Ovary (tissue), 9 donors: Measurements from ENCODE around the gene UBXN6. TPM values are rescaled to one million over a fixed set of nuclear protein-coding genes. Genes with fewer than 3 reads are reported as not detected.

Experiments used
- DNase-seq, 5 donors: peaks; one replicate each; pipeline ENCODE4 v3.0.0-alpha.2; 2019 to 2020
- H3K27ac ChIP-seq, 2 donors: fragments of 200-600 bp; one replicate each; pipeline versions ENCODE4 v1.5.1 to v1.8.0; 2019 to 2022
- H3K27me3 ChIP-seq: fragments of 200-600 bp; one replicate; pipeline ENCODE4 v1.8.0; 2022
- H3K36me3 ChIP-seq: fragments of 200-600 bp; sonication (generic); one replicate; pipeline ENCODE4 v1.5.1; 2019
- H3K4me1 ChIP-seq: one replicate; pipeline ENCODE4 v1.8.1; 2013; ENCODE audit warnings: mild to moderate bottlenecking, moderate library complexity; ENCODE audit not compliant: insufficient read depth
- H3K4me3 ChIP-seq: fragments of 200-600 bp; sonication (generic); one replicate; pipeline ENCODE4 v1.5.1; 2017
- H3K9me3 ChIP-seq, 2 donors: fragments of 200-600 bp in 1 of 2; sonication (generic) in 1 of 2; one replicate each; pipeline versions ENCODE4 v1.5.1 to v1.8.1; 2013 to 2019; ENCODE audit warnings: mild to moderate bottlenecking in 1 of 2, moderate library complexity in 1 of 2
- EP300 ChIP-seq: sonication (generic); formaldehyde crosslinking; IDR thresholded peaks from one replicate; pipeline ENCODE4 v1.6.1; 2017; ENCODE audit warnings: antibody characterized with exemption
- POLR2A ChIP-seq: fragments of 450-650 bp; IDR thresholded peaks from one replicate; pipeline ENCODE4 v1.6.1; 2017; ENCODE audit warnings: antibody characterized with exemption, mild to moderate bottlenecking, moderate library complexity
- WGBS, 3 donors: extraction: QIAGEN DNeasy Blood & Tissue Kit in 1 of 3; methylation state at CpG; one replicate each; pipeline versions ENCODE4 v1.1.5 to v1.1.7; 2013 to 2017; 5-methylcytosine and 5-hydroxymethylcytosine counted together
- intact Hi-C, 4 donors: fragments of 100-400 bp; cut with DNase I; formaldehyde crosslinking; loops; one replicate each; pipeline versions ENCODE4 v1.11.0 to v1.15.1; 2022 to 2023
- polyA plus RNA-seq, 2 donors: library from polyadenylated mRNA; stranded (reverse); fragments of 200-250 nt in 1 of 2; fragments of 350-450 nt in 1 of 2; fragmentation: Illumina TruSeq in 1 of 2; extraction: RNeasy Lipid Tissue Mini Kit (QIAGEN cat#74804) in 1 of 2; gene quantifications; one replicate each; pipeline ENCODE4 v1.2.3, GENCODE V29; 2013 to 2014
- total RNA-seq, 7 donors: library from RNA; depleted of rRNA in 2 of 7; stranded (reverse); fragments of >200 nt in 2 of 7; fragmentation: NEBNext Ultra II Directional in 3 of 7; extraction: Animal tissue kit (Norgen Biotek cat#: 25700) in 3 of 7; gene quantifications; one replicate each; pipeline versions ENCODE4 v1.1.0 to v1.2.4, GENCODE V29; 2016 to 2023
- TF ChIP-seq, protein P1 (sequence below), 3 donors: fragments of 450-650 bp in 2 of 3; fragments of 200-600 bp in 1 of 3; IDR thresholded peaks; one replicate each; pipeline versions ENCODE4 v1.5.1 to v1.8.0; 2016 to 2022; ENCODE audit warnings: antibody characterized with exemption in 3 of 3, mild to moderate bottlenecking in 1 of 3
- donor health status: DM: no; HTN: no; CAD: no; lungs with moderate emphysema.
- donor health status: DM: no; HTN: no; CAD: no.
- donor health status: Bipolar disorder and iron deficiency.
- donor health status: DM: yes; HTN: yes; CAD: no.
- donor health status: DM: no; HTN: no; CAD: no.
- donor health status: DM: yes; HTN: yes; CAD: no.

Gene UBXN6
- total and polyA plus RNA-seq, 9 donors = 19.3 to 170 (median 133) TPM

DNA sequence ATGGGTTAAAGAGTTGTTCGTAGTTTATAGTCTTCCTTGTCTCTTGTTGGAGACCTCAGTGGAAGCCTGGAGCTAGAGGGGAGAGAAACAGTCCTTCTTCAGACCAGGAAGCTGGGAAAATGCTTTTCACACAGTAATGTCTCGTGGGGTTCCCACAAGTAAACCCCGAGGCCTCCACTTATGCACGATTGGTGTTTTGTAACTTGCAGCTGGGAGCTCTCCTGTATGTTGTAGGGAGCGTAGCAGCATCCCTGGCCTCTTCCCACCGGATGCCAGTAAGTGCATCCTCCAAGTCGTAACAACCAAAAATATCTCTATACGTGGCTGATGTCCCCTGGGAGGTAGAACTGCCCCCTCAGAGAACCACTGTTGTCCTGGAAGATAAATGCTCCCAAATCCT, 51.6 kb downstream of the UBXN6 start:
- intact Hi-C loops = no loop called here
- H3K36me3 ChIP-seq = no peaks in the 10 kb centered on the region
- no peaks in the 10 kb centered on the region for H3K9me3 ChIP-seq
- no peak for TF ChIP-seq EP300
- TF ChIP-seq, protein P1, sequence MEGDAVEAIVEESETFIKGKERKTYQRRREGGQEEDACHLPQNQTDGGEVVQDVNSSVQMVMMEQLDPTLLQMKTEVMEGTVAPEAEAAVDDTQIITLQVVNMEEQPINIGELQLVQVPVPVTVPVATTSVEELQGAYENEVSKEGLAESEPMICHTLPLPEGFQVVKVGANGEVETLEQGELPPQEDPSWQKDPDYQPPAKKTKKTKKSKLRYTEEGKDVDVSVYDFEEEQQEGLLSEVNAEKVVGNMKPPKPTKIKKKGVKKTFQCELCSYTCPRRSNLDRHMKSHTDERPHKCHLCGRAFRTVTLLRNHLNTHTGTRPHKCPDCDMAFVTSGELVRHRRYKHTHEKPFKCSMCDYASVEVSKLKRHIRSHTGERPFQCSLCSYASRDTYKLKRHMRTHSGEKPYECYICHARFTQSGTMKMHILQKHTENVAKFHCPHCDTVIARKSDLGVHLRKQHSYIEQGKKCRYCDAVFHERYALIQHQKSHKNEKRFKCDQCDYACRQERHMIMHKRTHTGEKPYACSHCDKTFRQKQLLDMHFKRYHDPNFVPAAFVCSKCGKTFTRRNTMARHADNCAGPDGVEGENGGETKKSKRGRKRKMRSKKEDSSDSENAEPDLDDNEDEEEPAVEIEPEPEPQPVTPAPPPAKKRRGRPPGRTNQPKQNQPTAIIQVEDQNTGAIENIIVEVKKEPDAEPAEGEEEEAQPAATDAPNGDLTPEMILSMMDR (IDR thresholded peaks at IDR 0.05) = no peak
- TF ChIP-seq POLR2A = no peak
- peaks cover 8% of the 10 kb centered on the region for H3K4me1 ChIP-seq
- DNase-seq = no peak
- H3K27me3 ChIP-seq = no peaks in the 10 kb centered on the region
- H3K4me3 ChIP-seq = no peak overlapping the region
- WGBS, 3 donors = 74 to 91% (median 80%) methylated on average over 8 of the region's 8 CpGs
- no peak overlapping the region for H3K27ac ChIP-seq

DNA sequence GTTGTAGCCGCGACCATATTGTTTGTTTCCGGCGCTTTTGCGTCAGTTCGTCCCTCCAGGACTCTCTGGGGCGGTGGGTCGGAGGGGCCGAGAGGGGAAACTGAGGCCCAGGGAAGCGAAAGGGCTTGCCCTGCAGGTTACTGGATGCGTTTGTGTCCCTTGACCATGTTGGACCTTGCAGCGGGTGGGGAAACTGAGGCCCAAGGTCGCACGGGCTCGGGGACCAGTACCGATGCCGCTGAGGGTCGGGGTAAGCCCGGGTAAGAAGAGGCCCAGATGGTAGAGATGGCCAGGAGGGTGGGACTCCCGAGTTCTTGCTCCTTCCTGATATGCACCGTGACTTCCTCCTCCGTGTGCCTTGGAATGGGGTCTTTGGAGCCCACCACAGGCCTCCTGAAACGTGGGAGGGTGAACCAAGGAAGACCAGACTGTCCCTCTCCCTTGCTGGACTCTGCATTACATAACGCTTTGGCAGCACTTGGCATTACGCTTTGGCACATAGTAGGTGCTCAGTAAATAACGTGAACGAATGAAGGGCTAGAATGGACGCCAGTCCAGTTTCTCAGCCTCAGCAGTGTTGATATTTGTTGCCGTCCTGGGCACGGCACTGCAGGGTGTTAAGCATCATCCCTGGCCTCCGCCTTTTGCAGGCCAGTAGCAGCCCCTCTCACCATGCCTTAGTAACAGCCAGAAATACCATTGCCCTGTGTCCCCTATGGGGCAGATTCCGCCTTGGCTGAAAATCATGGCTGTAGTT, 54.4 kb downstream of the UBXN6 start:
- peak in 2 of 5 donors; percentile 52 to 61 for DNase-seq
- peak overlapping the region; percentile 45 for H3K4me3 ChIP-seq
- H3K27me3 ChIP-seq = no peaks in the 10 kb centered on the region
- 7 to 10% (median 9%) methylated on average over 32 of the region's 32 CpGs for WGBS, 3 donors
- peak overlapping the region in 1 of 2 donors; percentile 54 for H3K27ac ChIP-seq
- H3K4me1 ChIP-seq = peaks cover 11% of the 10 kb centered on the region
- no peaks in the 10 kb centered on the region for H3K9me3 ChIP-seq
- intact Hi-C loops = loop anchor here in 1 of 4 donors (5.0 kb wide), 2 partner anchors 61 to 1959 kb away; partner anchors contain the start of genes CLPP and MPND
- no peaks in the 10 kb centered on the region for H3K36me3 ChIP-seq
- no peak for TF ChIP-seq EP300
- TF ChIP-seq, protein P1 (IDR thresholded peaks at IDR 0.05) = no peak
- TF ChIP-seq POLR2A = no peak

DNA sequence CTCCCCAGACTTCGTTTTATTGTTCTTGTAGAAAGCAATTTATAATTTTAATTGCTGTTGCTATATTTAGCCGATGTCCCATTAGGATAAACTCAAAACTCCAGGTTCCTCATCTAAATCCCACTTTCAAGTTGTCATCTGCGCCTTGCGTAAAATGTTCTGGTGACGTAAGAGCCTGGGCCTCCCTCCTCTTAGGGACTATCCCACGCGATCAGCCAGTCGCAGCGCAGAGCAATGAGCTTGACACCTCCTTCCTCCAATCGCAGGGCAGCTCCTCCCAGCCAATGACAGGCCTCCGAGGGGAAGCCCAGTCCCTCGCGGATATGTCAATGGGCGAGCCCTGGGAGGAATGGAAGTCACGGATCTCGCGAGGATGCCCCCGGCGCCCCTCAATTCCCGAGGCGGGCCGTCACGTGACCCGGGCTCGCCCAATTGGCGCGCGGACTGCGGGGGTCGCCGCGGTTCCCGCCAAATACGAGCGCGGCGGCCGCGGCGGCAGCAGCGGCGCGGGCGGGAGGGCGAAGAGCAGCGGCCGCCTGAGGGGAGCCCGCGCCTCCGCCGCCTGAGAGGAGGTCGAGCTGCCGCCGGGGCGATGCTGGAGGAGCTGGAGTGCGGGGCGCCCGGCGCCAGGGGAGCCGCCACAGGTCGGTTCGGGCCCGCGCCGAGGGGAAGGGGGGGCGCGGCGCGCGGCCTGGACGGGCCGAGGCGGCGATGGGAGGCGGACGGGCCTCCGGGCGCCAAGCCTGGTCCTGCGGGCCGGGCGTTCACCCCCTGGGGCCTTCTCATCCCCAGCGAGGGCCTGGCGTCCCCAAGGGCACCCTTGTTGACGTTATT, 55.2 kb downstream of the UBXN6 start, which contains the start of gene CHAF1A:
Gene CHAF1A (plus strand): TSS at position 470 of the 834 bp plus-strand sequence. CDS start 123 bp downstream, at position 593.
- peaks cover 11% of the 10 kb centered on the region for H3K4me1 ChIP-seq
- peak within 1 kb of the TSS; percentile 45 for H3K4me3 ChIP-seq
- H3K27ac ChIP-seq = peak within 1 kb of the TSS; percentile 54 to 88
- peak; percentile 99 to 100 (median 99) for DNase-seq
- no peaks in the 10 kb centered on the region for H3K9me3 ChIP-seq
- no peaks in the 10 kb centered on the region for H3K36me3 ChIP-seq
- WGBS, 3 donors = 1% methylated on average over 50 to 84 of the region's 84 CpGs
- H3K27me3 ChIP-seq = no peaks in the 10 kb centered on the region
- TF ChIP-seq EP300 (peak; percentile 41), POLR2A (peak; percentile 86)
- TF ChIP-seq, protein P1 (IDR thresholded peaks at IDR 0.05) = no peak
- intact Hi-C loops = loop anchor here in 1 of 4 donors (5.0 kb wide), 2 partner anchors 60 to 1960 kb away; partner anchors contain the start of genes CLPP and MPND

DNA sequence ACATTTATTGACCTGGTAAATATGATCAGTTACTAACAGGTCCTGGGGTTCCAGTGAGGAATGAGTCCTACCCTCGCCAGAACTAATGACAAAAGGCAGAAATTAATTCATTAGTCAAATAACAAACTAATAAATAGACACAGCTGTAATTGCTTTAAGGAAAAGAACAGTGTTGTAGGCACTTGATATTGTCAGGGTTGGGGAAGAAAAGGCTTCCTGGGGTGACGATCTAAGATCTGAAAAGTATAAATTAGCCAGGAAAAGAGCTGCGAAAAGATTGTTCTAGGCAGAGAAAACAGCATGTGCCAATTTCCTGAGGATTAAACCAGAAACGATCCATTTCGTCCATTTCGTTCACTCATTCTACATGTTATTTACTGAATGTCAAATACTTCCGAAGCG, 55.8 kb downstream of the UBXN6 start:
- Histone ChIP-seq H3K27ac (peak overlapping the region; percentile 6 to 88), H3K9me3 (no peaks in the 10 kb centered on the region), H3K27me3 (no peaks in the 10 kb centered on the region), H3K4me3 (peak overlapping the region; percentile 25), H3K36me3 (no peaks in the 10 kb centered on the region), H3K4me1 (peaks cover 14% of the 10 kb centered on the region)
- TF ChIP-seq POLR2A (no peak), EP300 (no peak)
- TF ChIP-seq, protein P1 (IDR thresholded peaks at IDR 0.05) = no peak
- WGBS, 3 donors = 1 to 2% (median 1%) methylated on average over 8 of the region's 8 CpGs
- DNase-seq = no peak
- intact Hi-C loops = loop anchor here in 1 of 4 donors (5.0 kb wide), 2 partner anchors 59 to 1961 kb away; partner anchors contain the start of genes CLPP and MPND
